ENCODE data around the gene KBTBD4. TPM values are rescaled to one million over a fixed set of nuclear protein-coding genes. Genes with fewer than 3 reads are reported as not detected.
A peak's percentile ranks its signal among the peaks of the same experiment; 100 is the strongest.
"Not testable (repeated sequence)": the region's sequence is repeated elsewhere in the genome, so short reads cannot be mapped to it uniquely, and the experiment has no call there.

KBTBD4 gene
- total RNA-seq, 1 experiment from 2014 or later: 12.5 TPM

GRCh38 chr11:47565340-47566148 is 13.2 kb downstream of the KBTBD4 start, which contains the start of gene PTPMT1:
TSS of gene PTPMT1 (plus strand) at chr11:47565599. CDS start at chr11:47565623, 24 bp downstream.
- POLR2A ChIA-PET: interaction anchor here (0.6 to 1.1 kb wide), 5 partner anchors 8 to 14 kb away, joined by 4 to 5 read pairs (median 4); partner anchors contain the start of genes KBTBD4 and NDUFS3
- no TSS peak for BruUV-seq (replicated peaks)
- H3K27ac Mint-ChIP-seq (ENCODE audit: unreplicated experiment): peak within 1 kb of the TSS; percentile 82
- no peaks in the 10 kb centered on the region; the same call in 1 of the 2 replicates for H3K4me1 ChIP-seq
- intact Hi-C loops (cut with micrococcal nuclease; ENCODE audit: unreplicated experiment): loop anchor here (1.0 kb wide), 1 partner anchor 12 kb away; the partner anchor contains the start of gene CELF1
- H3K9me3 ChIP-seq: no peaks in the 10 kb centered on the region
- H3K4me3 Mint-ChIP-seq (ENCODE audit: unreplicated experiment): peak within 1 kb of the TSS; percentile 77
- TF ChIP-seq CTCF (IDR thresholded peaks at IDR 0.05; ENCODE audit: insufficient read depth in 1 of 2, low read depth in 1 of 2, low read length in 1 of 2, severe bottlenecking in 1 of 2, unreplicated experiment in 1 of 2): no peak
- H3K27me3 ChIP-seq (replicated peaks; ENCODE audit: control insufficient read depth, insufficient read depth, low read length): no peaks in the 10 kb centered on the region
- peak; percentile 92 to 93 for DNase-seq
- no peaks in the 10 kb centered on the region; the same call in none of the 2 replicates for H3K36me3 ChIP-seq (ENCODE audit: control insufficient read depth, insufficient read depth, low read length)
- H3K36me3 Mint-ChIP-seq (ENCODE audit: insufficient read depth, unreplicated experiment): peaks cover 34% of the 10 kb centered on the region
- H3K27me3 Mint-ChIP-seq (ENCODE audit: insufficient read depth, unreplicated experiment): no peaks in the 10 kb centered on the region
- H3K9me3 Mint-ChIP-seq (ENCODE audit: unreplicated experiment): no peaks in the 10 kb centered on the region
- peak within 1 kb of the TSS; percentile 97 for H3K4me3 ChIP-seq (ENCODE audit: low read depth, low read length)
- CTCF ChIA-PET: interaction anchor here (0.6 to 2.8 kb wide), 2 partner anchors 10 to 12 kb away, joined by 3 to 16 read pairs; partner anchors contain the start of gene CELF1
- H3K4me1 Mint-ChIP-seq (ENCODE audit: low read depth, unreplicated experiment): no peaks in the 10 kb centered on the region

GRCh38 chr11:47564933-47565339 is 13.8 kb downstream of the KBTBD4 start:
- intact Hi-C loops (cut with micrococcal nuclease; ENCODE audit: unreplicated experiment): loop anchor here (1.0 kb wide), 1 partner anchor 12 kb away; the partner anchor contains the start of gene CELF1
- Mint-ChIP-seq H3K4me1 (ENCODE audit: low read depth, unreplicated experiment) (no peaks in the 10 kb centered on the region), H3K27me3 (ENCODE audit: insufficient read depth, unreplicated experiment) (no peaks in the 10 kb centered on the region), H3K36me3 (ENCODE audit: insufficient read depth, unreplicated experiment) (peaks cover 30% of the 10 kb centered on the region), H3K27ac (ENCODE audit: unreplicated experiment) (peak overlapping the region; percentile 82), H3K4me3 (ENCODE audit: unreplicated experiment) (peak overlapping the region; percentile 77), H3K9me3 (ENCODE audit: unreplicated experiment) (no peaks in the 10 kb centered on the region)
- CTCF ChIA-PET: interaction anchor here (0.6 to 2.8 kb wide), 2 partner anchors 12 to 54 kb away, joined by 3 to 16 read pairs; partner anchors contain the start of gene CELF1
- Histone ChIP-seq H3K4me3 (ENCODE audit: low read depth, low read length) (peak overlapping the region; percentile 97), H3K36me3 (ENCODE audit: control insufficient read depth, insufficient read depth, low read length) (no peaks in the 10 kb centered on the region; the same call in 1 of the 2 replicates), H3K27me3 (replicated peaks; ENCODE audit: control insufficient read depth, insufficient read depth, low read length) (no peaks in the 10 kb centered on the region), H3K9me3 (no peaks in the 10 kb centered on the region), H3K4me1 (no peaks in the 10 kb centered on the region; the same call in 1 of the 2 replicates)
- POLR2A ChIA-PET: interaction anchor here (0.6 to 1.1 kb wide), 3 partner anchors 9 to 13 kb away, joined by 4 to 5 read pairs (median 4); no protein-coding TSS in a partner anchor
- no peak for TF ChIP-seq CTCF (IDR thresholded peaks at IDR 0.05; ENCODE audit: insufficient read depth in 1 of 2, low read depth in 1 of 2, low read length in 1 of 2, severe bottlenecking in 1 of 2, unreplicated experiment in 1 of 2)
- DNase-seq: no peak
- BruUV-seq (replicated peaks): TSS peak; percentile 63

GRCh38 chr11:47564366-47564765 is 14.4 kb downstream of the KBTBD4 start:
- H3K27me3 ChIP-seq (replicated peaks; ENCODE audit: control insufficient read depth, insufficient read depth, low read length); H3K9me3 Mint-ChIP-seq (ENCODE audit: unreplicated experiment); H3K36me3 ChIP-seq (ENCODE audit: control insufficient read depth, insufficient read depth, low read length); H3K4me3 ChIP-seq (ENCODE audit: low read depth, low read length); DNase-seq; H3K9me3 ChIP-seq; H3K4me1 ChIP-seq; intact Hi-C loops (cut with micrococcal nuclease; ENCODE audit: unreplicated experiment); H3K27ac Mint-ChIP-seq (ENCODE audit: unreplicated experiment); H3K4me1 Mint-ChIP-seq (ENCODE audit: low read depth, unreplicated experiment); BruUV-seq (replicated peaks); H3K27me3 Mint-ChIP-seq (ENCODE audit: insufficient read depth, unreplicated experiment): not testable (repeated sequence)
- H3K4me3 Mint-ChIP-seq (ENCODE audit: unreplicated experiment): peak overlapping the region; percentile 77
- ChIA-PET CTCF (interaction anchor here (0.6 to 2.8 kb wide), 2 partner anchors 11 to 54 kb away, joined by 3 to 16 read pairs; partner anchors contain the start of gene CELF1), POLR2A (interaction anchor here (1.1 kb wide), 1 partner anchor 13 kb away, joined by 4 read pairs; no protein-coding TSS in a partner anchor)
- H3K36me3 Mint-ChIP-seq (ENCODE audit: insufficient read depth, unreplicated experiment): peaks cover 24% of the 10 kb centered on the region

GRCh38 chr11:47562393-47562792 is 16.4 kb downstream of the KBTBD4 start:
- H3K9me3 ChIP-seq; H3K27me3 ChIP-seq (replicated peaks; ENCODE audit: control insufficient read depth, insufficient read depth, low read length); BruUV-seq (replicated peaks); H3K36me3 ChIP-seq (ENCODE audit: control insufficient read depth, insufficient read depth, low read length); H3K4me1 ChIP-seq; H3K4me1 Mint-ChIP-seq (ENCODE audit: low read depth, unreplicated experiment); H3K4me3 Mint-ChIP-seq (ENCODE audit: unreplicated experiment); H3K4me3 ChIP-seq (ENCODE audit: low read depth, low read length); H3K27ac Mint-ChIP-seq (ENCODE audit: unreplicated experiment); DNase-seq; H3K9me3 Mint-ChIP-seq (ENCODE audit: unreplicated experiment); intact Hi-C loops (cut with micrococcal nuclease; ENCODE audit: unreplicated experiment); POLR2A ChIA-PET; H3K27me3 Mint-ChIP-seq (ENCODE audit: insufficient read depth, unreplicated experiment): not testable (repeated sequence)
- CTCF ChIA-PET: interaction anchor here (0.7 kb wide), 1 partner anchor 436 kb away, joined by 11 read pairs; no protein-coding TSS in a partner anchor
- peaks cover 15% of the 10 kb centered on the region for H3K36me3 Mint-ChIP-seq (ENCODE audit: insufficient read depth, unreplicated experiment)

All from Caco-2 (cell line).